ENCODE results near the gene LSS. TPM values are rescaled to one million over a fixed set of nuclear protein-coding genes. Genes with fewer than 3 reads are reported as not detected.
"Not testable (repeated sequence)": the region's sequence is repeated elsewhere in the genome, so short reads cannot be mapped to it uniquely, and the experiment has no call there.

The LSS gene
- total RNA-seq, 1 donor from 2014 or later, result 30.5 TPM

GRCh38 chr21:46203203-46203600 lies 25.4 kb downstream of the LSS start:
- intact Hi-C loops (cut with micrococcal nuclease), result no loop called here
- Mint-ChIP-seq H3K27ac (no peak overlapping the region), H3K4me3 (ENCODE audit: low read depth) (no peak overlapping the region), H3K27me3 (ENCODE audit: low read depth) (no peaks in the 10 kb centered on the region), H3K36me3 (ENCODE audit: low read depth) (peaks cover 50% of the 10 kb centered on the region), H3K4me1 (ENCODE audit: low read depth) (peaks cover 1% of the 10 kb centered on the region), H3K9me3 (no peaks in the 10 kb centered on the region)
- DNase-seq (ENCODE audit: low spot score), result no peak

GRCh38 chr21:46202592-46203202 lies 25.9 kb downstream of the LSS start:
- H3K36me3 Mint-ChIP-seq (ENCODE audit: low read depth), result peaks cover 45% of the 10 kb centered on the region
- H3K4me1 Mint-ChIP-seq (ENCODE audit: low read depth), result peaks cover 1% of the 10 kb centered on the region
- H3K4me3 Mint-ChIP-seq (ENCODE audit: low read depth), result no peak overlapping the region
- no peaks in the 10 kb centered on the region for H3K9me3 Mint-ChIP-seq
- DNase-seq (ENCODE audit: low spot score), result no peak
- H3K27ac Mint-ChIP-seq, result no peak overlapping the region
- no peaks in the 10 kb centered on the region for H3K27me3 Mint-ChIP-seq (ENCODE audit: low read depth)
- intact Hi-C loops (cut with micrococcal nuclease), result no loop called here

- H3K4me1 Mint-ChIP-seq (ENCODE audit: low read depth); intact Hi-C loops (cut with micrococcal nuclease); H3K27ac Mint-ChIP-seq; H3K4me3 Mint-ChIP-seq (ENCODE audit: low read depth); H3K27me3 Mint-ChIP-seq (ENCODE audit: low read depth); DNase-seq (ENCODE audit: low spot score); H3K9me3 Mint-ChIP-seq: not testable (repeated sequence)
- H3K36me3 Mint-ChIP-seq (ENCODE audit: low read depth), result peaks cover 49% of the 10 kb centered on the region
These were observed 27.4 kb downstream of the LSS start for GRCh38 chr21:46200877-46201803.

- no peak overlapping the region for H3K4me3 Mint-ChIP-seq (ENCODE audit: low read depth)
- no peaks in the 10 kb centered on the region for H3K27me3 Mint-ChIP-seq (ENCODE audit: low read depth)
- H3K4me1 Mint-ChIP-seq (ENCODE audit: low read depth), result peaks cover 1% of the 10 kb centered on the region
- no peak for DNase-seq (ENCODE audit: low spot score)
- H3K27ac Mint-ChIP-seq, result no peak overlapping the region
- intact Hi-C loops (cut with micrococcal nuclease), result no loop called here
- no peaks in the 10 kb centered on the region for H3K9me3 Mint-ChIP-seq
- peaks cover 47% of the 10 kb centered on the region for H3K36me3 Mint-ChIP-seq (ENCODE audit: low read depth)
These were observed 28.9 kb downstream of the LSS start for GRCh38 chr21:46199436-46200373.

- H3K9me3 Mint-ChIP-seq, result no peaks in the 10 kb centered on the region
- intact Hi-C loops (cut with micrococcal nuclease), result no loop called here
- no peak overlapping the region for H3K27ac Mint-ChIP-seq
- no peak overlapping the region for H3K4me3 Mint-ChIP-seq (ENCODE audit: low read depth)
- no peaks in the 10 kb centered on the region for H3K27me3 Mint-ChIP-seq (ENCODE audit: low read depth)
- DNase-seq (ENCODE audit: low spot score), result no peak
- no peaks in the 10 kb centered on the region for H3K4me1 Mint-ChIP-seq (ENCODE audit: low read depth)
- peaks cover 46% of the 10 kb centered on the region for H3K36me3 Mint-ChIP-seq (ENCODE audit: low read depth)
These were observed 31.8 kb downstream of the LSS start for GRCh38 chr21:46196733-46197132.

GRCh38 chr21:46195595-46196195 lies 32.9 kb downstream of the LSS start:
- no peaks in the 10 kb centered on the region for H3K27me3 Mint-ChIP-seq (ENCODE audit: low read depth)
- no peaks in the 10 kb centered on the region for H3K4me1 Mint-ChIP-seq (ENCODE audit: low read depth)
- H3K4me3 Mint-ChIP-seq (ENCODE audit: low read depth), result no peak overlapping the region
- no peaks in the 10 kb centered on the region for H3K9me3 Mint-ChIP-seq
- no peak overlapping the region for H3K27ac Mint-ChIP-seq
- peaks cover 44% of the 10 kb centered on the region for H3K36me3 Mint-ChIP-seq (ENCODE audit: low read depth)
- intact Hi-C loops (cut with micrococcal nuclease), result no loop called here
- DNase-seq (ENCODE audit: low spot score), result no peak

GRCh38 chr21:46194374-46195334 lies 33.9 kb downstream of the LSS start:
- no peak overlapping the region for H3K4me3 Mint-ChIP-seq (ENCODE audit: low read depth)
- DNase-seq (ENCODE audit: low spot score), result no peak
- H3K36me3 Mint-ChIP-seq (ENCODE audit: low read depth), result peaks cover 35% of the 10 kb centered on the region
- H3K9me3 Mint-ChIP-seq, result no peaks in the 10 kb centered on the region
- intact Hi-C loops (cut with micrococcal nuclease), result no loop called here
- H3K27ac Mint-ChIP-seq, result no peak overlapping the region
- H3K4me1 Mint-ChIP-seq (ENCODE audit: low read depth), result no peaks in the 10 kb centered on the region
- H3K27me3 Mint-ChIP-seq (ENCODE audit: low read depth), result no peaks in the 10 kb centered on the region

GRCh38 chr21:46193829-46194373 lies 34.7 kb downstream of the LSS start:
- no peaks in the 10 kb centered on the region for H3K9me3 Mint-ChIP-seq
- no peak for DNase-seq (ENCODE audit: low spot score)
- no peaks in the 10 kb centered on the region for H3K27me3 Mint-ChIP-seq (ENCODE audit: low read depth)

GRCh38 chr21:46191686-46192575 lies 36.6 kb downstream of the LSS start:
- peaks cover 1% of the 10 kb centered on the region for H3K4me1 Mint-ChIP-seq (ENCODE audit: low read depth)

More at GRCh38 chr21:46193829-46194373, 34.7 kb downstream of the LSS start:
- H3K27ac Mint-ChIP-seq, result no peak overlapping the region
- intact Hi-C loops (cut with micrococcal nuclease), result no loop called here
- H3K4me3 Mint-ChIP-seq (ENCODE audit: low read depth), result no peak overlapping the region
- no peaks in the 10 kb centered on the region for H3K4me1 Mint-ChIP-seq (ENCODE audit: low read depth)
- H3K36me3 Mint-ChIP-seq (ENCODE audit: low read depth), result peaks cover 32% of the 10 kb centered on the region

GRCh38 chr21:46191257-46191685 lies 37.3 kb downstream of the LSS start:
- Mint-ChIP-seq H3K27me3 (ENCODE audit: low read depth) (no peaks in the 10 kb centered on the region), H3K36me3 (ENCODE audit: low read depth) (peaks cover 22% of the 10 kb centered on the region)
- no peak for DNase-seq (ENCODE audit: low spot score)

More at GRCh38 chr21:46191686-46192575, 36.6 kb downstream of the LSS start:
- DNase-seq (ENCODE audit: low spot score), result no peak
- H3K9me3 Mint-ChIP-seq, result no peaks in the 10 kb centered on the region
- intact Hi-C loops (cut with micrococcal nuclease), result no loop called here
- no peaks in the 10 kb centered on the region for H3K27me3 Mint-ChIP-seq (ENCODE audit: low read depth)
- no peak overlapping the region for H3K27ac Mint-ChIP-seq
- H3K4me3 Mint-ChIP-seq (ENCODE audit: low read depth), result no peak overlapping the region
- peaks cover 27% of the 10 kb centered on the region for H3K36me3 Mint-ChIP-seq (ENCODE audit: low read depth)

More at GRCh38 chr21:46191257-46191685, 37.3 kb downstream of the LSS start:
- Mint-ChIP-seq H3K9me3 (no peaks in the 10 kb centered on the region), H3K27ac (no peak overlapping the region), H3K4me3 (ENCODE audit: low read depth) (no peak overlapping the region), H3K4me1 (ENCODE audit: low read depth) (peaks cover 1% of the 10 kb centered on the region)
- intact Hi-C loops (cut with micrococcal nuclease), result no loop called here

Measured in activated T-helper 2 cell treated with anti-CD3 and anti-CD28 coated beads, Interferon-gamma antibody, Interleukin-2, Interleukin-4, amounts not matched to agents 10 μg/mL and 5 μg/mL and 100 μg/mL, durations not matched to agents 14 hours and 24 hours and 36 hours (primary cell).